Adrenal gland (tissue), 12 donors: ENCODE results near the gene BTN1A1. TPM values are rescaled to one million over a fixed set of nuclear protein-coding genes. Genes with fewer than 3 reads are reported as not detected.
A peak's percentile ranks its signal among the peaks of the same experiment; 100 is the strongest.

Experiments
- DNase-seq, 7 donors: peaks; one replicate each; pipeline ENCODE4 v3.0.0-alpha.2; 2019 to 2020
- H3K27ac ChIP-seq, 5 donors: fragments of 200-600 bp; sonication (generic) in 4 of 5; 1 replicate in 3 of 5; 2 replicates in 2 of 5; pipeline versions ENCODE4 v1.5.1 to v1.8.0; 2016 to 2020; ENCODE audit warnings: mild to moderate bottlenecking in 1 of 5
- H3K27me3 ChIP-seq: fragments of 200-600 bp; 2 replicates; pipeline ENCODE4 v1.8.0; 2021
- H3K36me3 ChIP-seq, 2 donors: fragments of 200-600 bp; replicated peaks in 1 of 2; 1 replicate in 1 of 2; 2 replicates in 1 of 2; pipeline versions ENCODE4 v1.5.1 to v1.8.0; 2018 to 2022
- H3K4me1 ChIP-seq, 2 donors: fragments of 200-600 bp; replicated peaks in 1 of 2; 1 replicate in 1 of 2; 2 replicates in 1 of 2; pipeline versions ENCODE4 v1.5.1 to v1.8.0; 2018 to 2021
- H3K4me3 ChIP-seq, 4 donors: fragments of 200-600 bp; sonication (generic) in 3 of 4; one replicate each; pipeline ENCODE4 v1.5.1; 2016 to 2018
- H3K9me3 ChIP-seq, 3 donors: fragments of 200-600 bp; sonication (generic) in 1 of 3; replicated peaks in 1 of 3; 1 replicate in 2 of 3; 2 replicates in 1 of 3; pipeline versions ENCODE4 v1.5.1 to v1.8.0; 2016 to 2021
- POLR2A ChIP-seq, 2 donors: fragments of 450-650 bp; IDR thresholded peaks; one replicate each; pipeline ENCODE4 v1.6.1; 2017; ENCODE audit warnings: antibody characterized with exemption in 2 of 2, mild to moderate bottlenecking in 2 of 2, moderate library complexity in 1 of 2
- WGBS, 4 donors: extraction: QIAGEN DNeasy Blood & Tissue Kit in 2 of 4; methylation state at CpG; one replicate each; pipeline versions ENCODE4 v1.1.5 to v1.1.7; 2013 to 2017; 5-methylcytosine and 5-hydroxymethylcytosine counted together
- intact Hi-C, 2 donors: fragments of 100-400 bp; cut with DNase I; formaldehyde crosslinking; loops; one replicate each; pipeline versions ENCODE4 v1.14.1 to v1.15.0; 2022 to 2023
- polyA plus RNA-seq, 3 donors: library from polyadenylated mRNA; stranded (reverse); fragments of 200-250 nt in 2 of 3; fragments of 350-450 nt in 1 of 3; fragmentation: Illumina TruSeq in 1 of 3; extraction: RNeasy Lipid Tissue Mini Kit (QIAGEN cat#74804) in 1 of 3; gene quantifications; one replicate each; pipeline ENCODE4 v1.2.3, GENCODE V29; 2013 to 2014
- total RNA-seq, 9 donors: library from RNA; depleted of rRNA in 4 of 9; stranded (reverse); fragments of >200 nt in 4 of 9; fragments of 120-200 nt in 1 of 9; fragmentation: NEBNext Ultra II Directional in 1 of 9; extraction: Animal tissue kit (Norgen Biotek cat#: 25700) in 1 of 9; gene quantifications; one replicate each; pipeline versions ENCODE4 v1.1.0 to v1.2.4, GENCODE V29; 2013 to 2023
- TF ChIP-seq, protein P1 (sequence below), 6 experiments: fragments of 450-650 bp in 4 of 6; fragments of 200-600 bp in 2 of 6; sonication (generic) in 1 of 6; IDR thresholded peaks; 1 replicate in 5 of 6; 2 replicates in 1 of 6; pipeline versions ENCODE4 v1.5.1 to v1.8.0; 2016 to 2021; ENCODE audit warnings: antibody characterized with exemption in 6 of 6, mild to moderate bottlenecking in 2 of 6, moderate library complexity in 1 of 6
- donor health status: healthy with polysubstance abuse.
- donor health status: Bipolar disorder and iron deficiency.
- donor health status: DM: yes; HTN: yes; CAD: no.
- donor health status: DM: no; HTN: no; CAD: no.
- donor health status: DM: no; HTN: no; CAD: no.
- donor health status: DM: yes; HTN: yes; CAD: no.

BTN1A1 gene
- total and polyA plus RNA-seq, 12 donors, result 0.28 TPM; not detected in 11

DNA sequence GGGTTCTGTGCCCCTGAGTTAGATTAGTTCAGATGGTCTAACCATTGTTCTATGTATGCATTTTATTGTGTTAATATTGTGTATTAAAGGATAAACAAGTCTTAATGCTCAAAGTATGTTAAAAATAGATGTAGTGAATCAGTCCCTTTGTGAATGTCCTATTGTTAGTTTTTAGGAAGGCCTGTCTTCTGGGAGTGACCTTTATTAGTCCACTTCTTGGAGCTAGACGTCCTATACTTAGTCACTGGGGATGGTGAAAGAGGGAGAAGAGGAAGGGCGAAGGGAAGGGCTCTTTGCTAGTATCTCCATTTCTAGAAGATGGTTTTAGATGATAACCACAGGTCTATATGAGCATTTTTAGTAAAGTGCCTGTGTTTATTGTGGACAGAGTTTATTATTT, 25.7 kb downstream of the BTN1A1 start:
- H3K27ac ChIP-seq, result no peak overlapping the region
- WGBS, 4 donors, result 47 to 57% (median 52%) methylated on average over 2 of the region's 2 CpGs
- TF ChIP-seq, protein P1, sequence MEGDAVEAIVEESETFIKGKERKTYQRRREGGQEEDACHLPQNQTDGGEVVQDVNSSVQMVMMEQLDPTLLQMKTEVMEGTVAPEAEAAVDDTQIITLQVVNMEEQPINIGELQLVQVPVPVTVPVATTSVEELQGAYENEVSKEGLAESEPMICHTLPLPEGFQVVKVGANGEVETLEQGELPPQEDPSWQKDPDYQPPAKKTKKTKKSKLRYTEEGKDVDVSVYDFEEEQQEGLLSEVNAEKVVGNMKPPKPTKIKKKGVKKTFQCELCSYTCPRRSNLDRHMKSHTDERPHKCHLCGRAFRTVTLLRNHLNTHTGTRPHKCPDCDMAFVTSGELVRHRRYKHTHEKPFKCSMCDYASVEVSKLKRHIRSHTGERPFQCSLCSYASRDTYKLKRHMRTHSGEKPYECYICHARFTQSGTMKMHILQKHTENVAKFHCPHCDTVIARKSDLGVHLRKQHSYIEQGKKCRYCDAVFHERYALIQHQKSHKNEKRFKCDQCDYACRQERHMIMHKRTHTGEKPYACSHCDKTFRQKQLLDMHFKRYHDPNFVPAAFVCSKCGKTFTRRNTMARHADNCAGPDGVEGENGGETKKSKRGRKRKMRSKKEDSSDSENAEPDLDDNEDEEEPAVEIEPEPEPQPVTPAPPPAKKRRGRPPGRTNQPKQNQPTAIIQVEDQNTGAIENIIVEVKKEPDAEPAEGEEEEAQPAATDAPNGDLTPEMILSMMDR (IDR thresholded peaks at IDR 0.05), result no peak
- TF ChIP-seq POLR2A (IDR thresholded peaks at IDR 0.05), result no peak
- peaks cover 0 to 10% of the 10 kb centered on the region in 2 donors for H3K4me1 ChIP-seq
- H3K9me3 ChIP-seq, result no peaks in the 10 kb centered on the region
- no peaks in the 10 kb centered on the region for H3K27me3 ChIP-seq
- no peak for DNase-seq
- intact Hi-C loops, result no loop called here
- no peak overlapping the region for H3K4me3 ChIP-seq
- H3K36me3 ChIP-seq, result no peaks in the 10 kb centered on the region

DNA sequence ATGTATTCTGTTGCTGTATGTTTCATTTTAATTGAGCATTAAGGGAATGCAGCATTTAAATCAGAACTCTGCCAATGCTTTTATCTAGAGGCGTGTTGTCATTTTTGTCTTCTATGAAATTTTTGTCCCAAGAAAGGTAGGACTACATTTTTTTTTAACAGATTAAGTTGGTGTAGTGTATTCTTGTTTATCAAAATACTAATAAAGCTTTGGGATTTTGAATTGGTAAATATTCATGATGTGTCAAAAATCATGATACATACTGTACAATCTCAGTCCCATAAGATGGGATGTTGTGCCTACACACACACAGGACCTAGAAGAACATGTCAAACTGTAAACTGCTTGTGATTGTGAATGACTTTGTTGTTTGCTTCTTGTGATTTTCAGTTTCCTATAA, 26.8 kb downstream of the BTN1A1 start:
- H3K4me3 ChIP-seq, result no peak overlapping the region
- no peak for TF ChIP-seq POLR2A (IDR thresholded peaks at IDR 0.05)
- WGBS, 4 donors, result 90 to 100% (median 94%) methylated on average over 1 of the region's 1 CpG

DNA sequence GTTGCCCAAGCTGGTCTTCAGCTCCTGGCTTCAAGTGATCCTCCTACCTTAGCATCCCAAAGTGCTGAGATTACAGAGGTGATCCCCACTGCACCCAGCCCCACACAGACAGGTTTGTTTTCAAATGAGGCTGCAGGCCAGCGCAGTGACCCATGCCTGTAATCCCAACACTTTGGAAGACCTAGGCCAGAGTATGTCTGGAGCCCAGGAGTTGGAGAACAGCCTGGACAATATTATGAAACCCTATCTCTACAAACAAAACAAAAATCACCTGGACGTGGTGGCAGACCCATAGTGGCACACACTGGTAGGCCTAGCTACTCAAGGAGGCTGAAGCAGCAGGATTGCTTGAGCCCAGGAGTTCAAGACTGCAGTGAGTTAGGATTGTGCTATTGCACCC, 30.1 kb downstream of the BTN1A1 start:
- no peak overlapping the region for H3K27ac ChIP-seq
- no peaks in the 10 kb centered on the region for H3K9me3 ChIP-seq
- no peak for DNase-seq
- intact Hi-C loops, result no loop called here
- WGBS, 4 donors, result 90 to 100% (median 92%) methylated on average over 1 to 2 of the region's 2 CpGs
- H3K36me3 ChIP-seq, result no peaks in the 10 kb centered on the region
- H3K4me1 ChIP-seq, result no peaks in the 10 kb centered on the region
- H3K4me3 ChIP-seq, result no peak overlapping the region
- TF ChIP-seq, protein P1 (IDR thresholded peaks at IDR 0.05), result no peak
- no peak for TF ChIP-seq POLR2A (IDR thresholded peaks at IDR 0.05)
- H3K27me3 ChIP-seq, result no peaks in the 10 kb centered on the region

More for the DNA sequence above, 26.8 kb downstream of the BTN1A1 start:
- no peak for DNase-seq
- Histone ChIP-seq H3K27me3 (no peaks in the 10 kb centered on the region), H3K4me1 (peaks cover 0 to 10% of the 10 kb centered on the region in 2 donors), H3K36me3 (no peaks in the 10 kb centered on the region), H3K27ac (no peak overlapping the region), H3K9me3 (no peaks in the 10 kb centered on the region)
- intact Hi-C loops, result no loop called here

DNA sequence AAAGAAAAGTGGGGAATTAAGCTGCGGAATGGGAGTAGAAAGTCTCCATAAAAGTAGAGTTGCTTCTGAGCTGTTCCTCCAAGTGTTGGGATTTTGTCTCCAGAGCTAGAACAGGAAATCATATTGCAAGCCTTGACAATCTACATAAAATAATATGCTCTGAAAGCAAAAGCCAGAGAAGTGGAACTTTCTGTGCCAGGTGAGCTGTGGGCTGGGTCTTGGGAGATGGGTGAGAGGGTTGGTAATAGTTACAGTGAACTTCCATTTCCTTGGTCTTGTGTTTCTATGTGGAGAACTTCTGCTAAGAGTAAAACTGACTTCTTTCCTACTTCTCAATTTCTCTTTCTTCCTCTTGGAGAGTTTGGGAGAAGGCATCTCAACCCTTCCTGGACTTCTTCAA, 31.8 kb downstream of the BTN1A1 start:
- 93 to 100% (median 98%) methylated on average over 1 of the region's 1 CpG for WGBS, 4 donors
- intact Hi-C loops, result no loop called here

More for the DNA sequence above, 31.8 kb downstream of the BTN1A1 start:
- Histone ChIP-seq H3K27me3 (no peaks in the 10 kb centered on the region), H3K36me3 (no peaks in the 10 kb centered on the region), H3K4me3 (no peak overlapping the region), H3K9me3 (no peaks in the 10 kb centered on the region), H3K4me1 (peaks cover 0 to 13% of the 10 kb centered on the region in 2 donors), H3K27ac (peak overlapping the region in 1 of 5 donors; percentile 77)
- DNase-seq, result no peak
- no peak for TF ChIP-seq POLR2A (IDR thresholded peaks at IDR 0.05)
- TF ChIP-seq, protein P1 (IDR thresholded peaks at IDR 0.05), result no peak
